Body of pancreas (tissue), 4 donors: ENCODE data around the gene SPC24. TPM values are rescaled to one million over a fixed set of nuclear protein-coding genes. Genes with fewer than 3 reads are reported as not detected.
"Not testable (repeated sequence)": the region's sequence is repeated elsewhere in the genome, so short reads cannot be mapped to it uniquely, and the experiment has no call there.

Source experiments
- ATAC-seq: fragments of 150-250 bp; one replicate; pipeline ENCODE4 v1.9.1; 2016
- DNase-seq, 4 donors: peaks; one replicate each; pipeline ENCODE4 v3.0.0-alpha.2; 2019
- H3K27ac ChIP-seq, 4 donors: fragments of 200-600 bp; sonication (generic); 1 replicate in 3 of 4; 2 replicates in 1 of 4; pipeline versions ENCODE4 v1.5.1 to v1.6.1; 2016 to 2019; ENCODE audit warnings: mild to moderate bottlenecking in 1 of 4, mixed read lengths in 1 of 4, moderate library complexity in 1 of 4
- H3K27me3 ChIP-seq, 2 donors: fragments of 200-600 bp; sonication (generic); one replicate each; pipeline ENCODE4 v1.6.0; 2016; ENCODE audit warnings: mild to moderate bottlenecking in 1 of 2
- H3K36me3 ChIP-seq, 2 donors: fragments of 200-600 bp; sonication (generic); replicated peaks in 1 of 2; 2 replicates each; pipeline ENCODE4 v1.5.1; 2016; ENCODE audit warnings: low read depth in 2 of 2; ENCODE audit not compliant: insufficient read depth in 1 of 2
- H3K4me1 ChIP-seq: fragments of 200-600 bp; sonication (generic); one replicate; pipeline ENCODE4 v1.6.0; 2016
- H3K4me3 ChIP-seq, 2 donors: fragments of 200-600 bp; sonication (generic); 1 replicate in 1 of 2; 2 replicates in 1 of 2; pipeline ENCODE4 v1.5.1; 2016 to 2019
- H3K9me3 ChIP-seq, 3 donors: fragments of 200-600 bp; sonication (generic); 1 replicate in 2 of 3; 2 replicates in 1 of 3; pipeline ENCODE4 v1.5.1; 2016
- CTCF ChIP-seq, 7 experiments: fragments of 450-650 bp in 4 of 7; fragments of 200-600 bp in 3 of 7; sonication (generic) in 3 of 7; IDR thresholded peaks; one replicate each; pipeline ENCODE4 v1.5.1; 2016 to 2019; ENCODE audit warnings: antibody characterized with exemption in 7 of 7
- POLR2A ChIP-seq, 3 donors: fragments of 450-650 bp; IDR thresholded peaks; one replicate each; pipeline ENCODE4 v1.6.1; 2016; ENCODE audit warnings: antibody characterized with exemption in 3 of 3, mild to moderate bottlenecking in 2 of 3
- WGBS, 2 donors: methylation state at CpG; one replicate each; pipeline ENCODE4 v1.1.5; 2017; 5-methylcytosine and 5-hydroxymethylcytosine counted together
- intact Hi-C: fragments of 100-400 bp; cut with DNase I; formaldehyde crosslinking; loops from one replicate; pipeline ENCODE4 v1.15.1; 2023
- total RNA-seq, 2 donors: library from RNA; depleted of rRNA; stranded (reverse); fragments of >200 nt; gene quantifications; one replicate each; pipeline ENCODE4 v1.1.0, GENCODE V29; 2016

SPC24 gene
- total RNA-seq, 2 donors from 2014 or later = 1.8 to 6.9 TPM

GRCh38 chr19:11140896-11141295, 14.7 kb downstream of the SPC24 start:
- Histone ChIP-seq H3K27ac (no peak overlapping the region), H3K4me1 (peaks cover 63% of the 10 kb centered on the region), H3K9me3 (no peaks in the 10 kb centered on the region), H3K27me3 (no peaks in the 10 kb centered on the region), H3K36me3 (no peaks in the 10 kb centered on the region), H3K4me3 (no peak overlapping the region)
- DNase-seq (no peak), ATAC-seq (no peak)
- intact Hi-C loops = no loop called here
- TF ChIP-seq POLR2A (IDR thresholded peaks at IDR 0.05) = no peak
- TF ChIP-seq CTCF (IDR thresholded peaks at IDR 0.05) = no peak
- 87 to 92% methylated on average over 9 of the region's 9 CpGs for WGBS, 2 donors

- H3K4me3 ChIP-seq, H3K9me3 ChIP-seq, intact Hi-C loops, H3K36me3 ChIP-seq, H3K27me3 ChIP-seq: not testable (repeated sequence)
- Histone ChIP-seq H3K27ac (peak overlapping the region in 3 of 4 donors; percentile 34 to 79 (median 61)), H3K4me1 (peaks cover 63% of the 10 kb centered on the region)
- ATAC-seq (peak; percentile 32), DNase-seq (peak; percentile 73 to 84 (median 78))
- WGBS, 2 donors = 43 to 51% methylated on average over 9 to 10 of the region's 10 CpGs
Observed at GRCh38 chr19:11140023-11140538, 15.5 kb downstream of the SPC24 start.

GRCh38 chr19:11138601-11139300, 16.8 kb downstream of the SPC24 start:
- intact Hi-C loops = no loop called here
- ATAC-seq (no peak), DNase-seq (peak in 3 of 4 donors; percentile 51 to 61 (median 51))
- Histone ChIP-seq H3K27ac (peak overlapping the region; percentile 61 to 85 (median 71)), H3K27me3 (no peaks in the 10 kb centered on the region), H3K4me3 (no peak overlapping the region), H3K9me3 (no peaks in the 10 kb centered on the region), H3K36me3 (no peaks in the 10 kb centered on the region), H3K4me1 (peaks cover 63% of the 10 kb centered on the region)
- WGBS, 2 donors = 61 to 67% methylated on average over 4 to 13 of the region's 13 CpGs
- TF ChIP-seq CTCF (IDR thresholded peaks at IDR 0.05) (no peak), POLR2A (IDR thresholded peaks at IDR 0.05) (no peak)

- Histone ChIP-seq H3K27ac (peak overlapping the region; percentile 61 to 85 (median 71)), H3K36me3 (peaks cover 0 to 2% of the 10 kb centered on the region in 2 donors), H3K4me1 (peaks cover 53% of the 10 kb centered on the region), H3K4me3 (no peak overlapping the region), H3K27me3 (no peaks in the 10 kb centered on the region), H3K9me3 (no peaks in the 10 kb centered on the region)
- peak; percentile 70 to 95 (median 89) for TF ChIP-seq CTCF (IDR thresholded peaks at IDR 0.05)
- TF ChIP-seq POLR2A (IDR thresholded peaks at IDR 0.05) = no peak
- ATAC-seq = peak; percentile 60
- peak; percentile 78 to 88 (median 83) for DNase-seq
- intact Hi-C loops = no loop called here
- WGBS, 2 donors = 5 to 7% methylated on average over 18 to 28 of the region's 28 CpGs
Observed at GRCh38 chr19:11137542-11138384, 17.8 kb downstream of the SPC24 start.

- WGBS, 2 donors = 66 to 69% methylated on average over 9 to 14 of the region's 14 CpGs
- DNase-seq (no peak), ATAC-seq (no peak)
- intact Hi-C loops = no loop called here
- no peaks in the 10 kb centered on the region for H3K27me3 ChIP-seq
- H3K27ac ChIP-seq = no peak overlapping the region
- no peak overlapping the region for H3K4me3 ChIP-seq
- H3K9me3 ChIP-seq = no peaks in the 10 kb centered on the region
- H3K36me3 ChIP-seq = peaks cover 0 to 7% of the 10 kb centered on the region in 2 donors
- peaks cover 41% of the 10 kb centered on the region for H3K4me1 ChIP-seq
- TF ChIP-seq CTCF (IDR thresholded peaks at IDR 0.05) = no peak
- TF ChIP-seq POLR2A (IDR thresholded peaks at IDR 0.05) = no peak
Observed at GRCh38 chr19:11136400-11137101, 19.0 kb downstream of the SPC24 start.
